Measurements from ENCODE around the gene GJC2.

The GJC2 gene

DNA sequence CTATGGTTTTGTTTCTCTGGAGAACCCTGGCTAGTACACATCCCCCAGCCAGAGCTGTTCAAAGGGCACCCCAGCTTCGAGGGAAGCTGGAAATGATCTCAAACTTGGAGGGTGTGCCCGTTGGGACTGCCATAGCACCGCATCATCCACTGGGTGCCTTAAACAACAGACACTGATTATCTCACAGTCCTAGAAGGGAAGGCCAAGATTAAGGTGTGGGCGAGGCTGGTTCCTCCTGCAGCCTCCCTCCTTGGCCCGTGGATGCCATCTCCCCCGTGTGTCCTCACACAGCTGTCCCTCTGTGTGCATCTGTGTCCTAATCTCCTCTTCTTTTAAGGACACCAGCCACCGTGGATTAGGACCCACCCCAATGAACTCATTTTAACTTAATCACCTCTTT lies 11.6 kb downstream of the GJC2 start:
- no peaks in the 10 kb centered on the region for H3K9me3 Mint-ChIP-seq
- TF ChIP-seq, protein P1, sequence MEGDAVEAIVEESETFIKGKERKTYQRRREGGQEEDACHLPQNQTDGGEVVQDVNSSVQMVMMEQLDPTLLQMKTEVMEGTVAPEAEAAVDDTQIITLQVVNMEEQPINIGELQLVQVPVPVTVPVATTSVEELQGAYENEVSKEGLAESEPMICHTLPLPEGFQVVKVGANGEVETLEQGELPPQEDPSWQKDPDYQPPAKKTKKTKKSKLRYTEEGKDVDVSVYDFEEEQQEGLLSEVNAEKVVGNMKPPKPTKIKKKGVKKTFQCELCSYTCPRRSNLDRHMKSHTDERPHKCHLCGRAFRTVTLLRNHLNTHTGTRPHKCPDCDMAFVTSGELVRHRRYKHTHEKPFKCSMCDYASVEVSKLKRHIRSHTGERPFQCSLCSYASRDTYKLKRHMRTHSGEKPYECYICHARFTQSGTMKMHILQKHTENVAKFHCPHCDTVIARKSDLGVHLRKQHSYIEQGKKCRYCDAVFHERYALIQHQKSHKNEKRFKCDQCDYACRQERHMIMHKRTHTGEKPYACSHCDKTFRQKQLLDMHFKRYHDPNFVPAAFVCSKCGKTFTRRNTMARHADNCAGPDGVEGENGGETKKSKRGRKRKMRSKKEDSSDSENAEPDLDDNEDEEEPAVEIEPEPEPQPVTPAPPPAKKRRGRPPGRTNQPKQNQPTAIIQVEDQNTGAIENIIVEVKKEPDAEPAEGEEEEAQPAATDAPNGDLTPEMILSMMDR (IDR thresholded peaks at IDR 0.05), result no peak
- H3K4me1 Mint-ChIP-seq, result peaks cover 27% of the 10 kb centered on the region
- no peak for DNase-seq
- no peak overlapping the region for H3K27ac Mint-ChIP-seq
- H3K27me3 Mint-ChIP-seq (ENCODE audit: low read depth, poor library complexity), result no peaks in the 10 kb centered on the region
- no peaks in the 10 kb centered on the region for H3K36me3 Mint-ChIP-seq (ENCODE audit: low read depth)
- no peak overlapping the region for H3K4me3 Mint-ChIP-seq

DNA sequence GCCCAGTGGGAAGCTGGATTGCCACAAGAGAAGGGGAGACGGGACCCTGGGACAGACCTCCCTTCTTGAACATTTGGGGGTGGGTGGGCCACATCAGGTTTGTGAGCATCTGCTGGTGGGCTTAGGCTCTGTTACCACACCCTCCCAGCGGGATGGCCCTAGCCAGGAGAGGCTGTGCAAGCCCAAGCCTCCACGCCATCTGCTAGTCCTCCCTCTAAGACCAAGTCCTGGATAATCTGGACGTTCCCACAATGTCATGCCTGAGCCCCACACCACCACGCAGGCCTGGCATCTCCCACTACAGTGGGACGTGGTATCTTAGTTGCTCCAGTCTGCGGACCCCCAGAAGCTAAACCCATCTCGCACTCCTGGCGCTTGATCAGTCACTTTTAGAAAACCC lies 12.1 kb downstream of the GJC2 start:
- TF ChIP-seq, protein P1 (IDR thresholded peaks at IDR 0.05), result no peak
- Mint-ChIP-seq H3K27me3 (ENCODE audit: low read depth, poor library complexity) (no peaks in the 10 kb centered on the region), H3K4me3 (no peak overlapping the region), H3K9me3 (no peaks in the 10 kb centered on the region), H3K4me1 (peaks cover 31% of the 10 kb centered on the region), H3K36me3 (ENCODE audit: low read depth) (no peaks in the 10 kb centered on the region), H3K27ac (no peak overlapping the region)
- no peak for DNase-seq

DNA sequence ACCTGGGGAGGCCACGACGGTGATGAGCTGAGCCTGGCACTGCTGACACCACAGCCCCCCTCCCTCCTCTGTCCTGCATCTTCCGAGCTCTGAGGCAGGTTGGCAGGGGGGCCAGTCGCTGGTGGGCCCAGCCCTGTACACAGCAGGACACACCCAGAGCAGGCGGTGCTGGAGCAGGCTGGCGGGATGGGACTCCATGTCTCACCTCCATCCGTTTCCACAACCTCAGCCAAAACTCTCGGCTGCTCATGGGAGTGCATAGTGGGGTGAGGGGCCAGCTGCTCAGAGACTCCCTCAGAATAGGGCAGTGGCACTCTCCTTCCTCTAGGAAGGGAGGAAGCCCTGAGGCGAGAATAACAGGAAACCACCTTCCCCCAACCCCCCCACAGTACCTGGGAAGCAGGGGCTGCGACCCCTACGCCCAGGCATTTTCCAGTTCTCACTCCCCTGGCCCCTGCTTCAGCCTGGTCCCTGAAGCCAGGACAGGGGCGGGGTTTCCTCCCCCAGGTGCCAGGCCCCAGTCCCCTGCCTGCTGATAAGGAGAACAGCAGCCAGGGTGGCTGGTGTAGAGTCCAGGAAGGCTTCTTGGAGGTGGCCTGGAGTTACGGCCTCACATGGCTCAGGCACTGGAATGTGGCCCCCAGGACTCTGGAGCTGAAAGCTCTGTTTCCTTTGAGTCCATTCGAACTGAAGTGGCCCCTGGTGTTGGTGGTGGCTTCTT lies 12.7 kb downstream of the GJC2 start:
- no peak overlapping the region for H3K4me3 Mint-ChIP-seq
- H3K36me3 Mint-ChIP-seq (ENCODE audit: low read depth), result no peaks in the 10 kb centered on the region
- peaks cover 33% of the 10 kb centered on the region for H3K4me1 Mint-ChIP-seq
- TF ChIP-seq, protein P1 (IDR thresholded peaks at IDR 0.05), result no peak
- no peaks in the 10 kb centered on the region for H3K27me3 Mint-ChIP-seq (ENCODE audit: low read depth, poor library complexity)
- no peak for DNase-seq
- no peaks in the 10 kb centered on the region for H3K9me3 Mint-ChIP-seq
- no peak overlapping the region for H3K27ac Mint-ChIP-seq

DNA sequence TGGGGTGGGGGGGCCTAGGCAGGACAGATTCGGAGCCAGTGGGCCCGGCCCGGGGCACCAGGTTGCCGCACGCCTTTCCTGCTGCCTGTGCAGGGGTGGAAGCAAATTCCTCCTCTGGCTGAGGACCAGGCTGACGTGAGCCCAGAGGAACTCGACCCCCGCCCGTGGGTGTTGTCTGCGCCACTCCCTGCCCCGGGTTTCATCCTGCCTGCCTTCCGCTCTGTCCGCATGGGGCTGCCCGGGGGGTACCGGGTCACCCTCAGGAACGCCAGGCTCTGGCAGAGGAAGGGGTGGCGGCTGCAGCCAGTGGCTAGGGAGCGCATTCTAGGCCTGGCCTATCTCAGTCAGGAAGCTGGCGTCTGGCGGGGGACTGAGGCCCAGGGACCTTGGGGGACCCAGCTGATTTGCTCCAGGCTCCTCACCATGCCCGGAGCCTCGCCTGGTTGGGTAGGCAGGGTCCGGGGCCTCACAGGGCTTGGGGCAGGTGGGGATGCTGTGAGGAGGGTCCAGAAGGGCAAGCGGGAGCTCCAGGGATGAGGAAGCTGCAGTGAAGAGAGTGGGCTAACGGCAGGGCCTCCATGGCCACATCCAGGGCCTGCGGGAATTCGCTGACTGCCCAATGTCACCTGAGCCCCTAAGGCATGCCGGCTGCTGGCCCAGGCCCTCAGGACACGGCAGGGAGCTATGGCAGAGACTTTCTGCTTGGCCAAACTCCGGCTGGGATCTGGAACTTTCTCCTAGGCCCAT lies 13.4 kb downstream of the GJC2 start:
- H3K4me3 Mint-ChIP-seq, result no peak overlapping the region
- H3K27ac Mint-ChIP-seq, result no peak overlapping the region

DNA sequence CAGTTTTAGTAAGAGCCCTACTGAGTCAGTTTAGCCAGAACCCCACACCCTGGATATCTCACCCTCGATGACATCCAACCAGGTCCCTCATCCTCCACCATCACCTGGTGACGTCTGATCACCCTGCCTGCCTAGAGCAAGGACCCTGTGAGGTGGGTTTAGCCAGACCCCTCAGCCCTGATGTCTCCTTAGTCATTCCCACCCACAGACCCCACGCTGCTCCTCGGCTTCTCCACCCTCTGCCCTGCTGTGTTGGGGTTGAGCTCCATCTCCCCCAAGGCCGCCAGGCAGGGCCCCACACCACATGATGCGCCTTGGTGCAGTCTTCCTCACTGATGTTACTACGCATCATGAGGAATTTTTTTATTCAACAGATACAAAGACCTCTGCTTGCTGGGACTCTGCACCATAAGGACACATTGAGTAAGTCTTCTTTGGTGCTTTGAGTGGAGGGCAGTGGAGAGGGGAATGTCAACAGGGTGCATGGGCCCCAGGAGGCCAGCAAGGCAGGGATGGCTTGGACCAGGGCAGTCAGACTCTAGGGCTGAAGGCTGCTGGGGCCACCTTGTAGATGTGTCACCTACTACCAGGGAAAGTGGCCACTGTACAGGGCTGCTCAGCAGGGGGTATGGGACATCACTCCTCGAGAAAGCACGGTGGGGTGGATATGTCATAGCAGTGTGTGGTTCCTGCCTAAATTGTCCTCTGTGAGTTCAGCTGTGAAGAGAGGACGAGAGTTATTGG lies 14.2 kb downstream of the GJC2 start:
- Mint-ChIP-seq H3K4me3 (peak overlapping the region; percentile 90), H3K36me3 (ENCODE audit: low read depth) (no peaks in the 10 kb centered on the region), H3K27me3 (ENCODE audit: low read depth, poor library complexity) (no peaks in the 10 kb centered on the region), H3K4me1 (peaks cover 39% of the 10 kb centered on the region), H3K27ac (no peak overlapping the region), H3K9me3 (no peaks in the 10 kb centered on the region)
- no peak for DNase-seq
- TF ChIP-seq, protein P1 (IDR thresholded peaks at IDR 0.05), result no peak

More for the DNA sequence above, 13.4 kb downstream of the GJC2 start:
- TF ChIP-seq, protein P1 (IDR thresholded peaks at IDR 0.05), result no peak
- H3K27me3 Mint-ChIP-seq (ENCODE audit: low read depth, poor library complexity), result no peaks in the 10 kb centered on the region
- peaks cover 39% of the 10 kb centered on the region for H3K4me1 Mint-ChIP-seq
- DNase-seq, result no peak
- no peaks in the 10 kb centered on the region for H3K9me3 Mint-ChIP-seq
- no peaks in the 10 kb centered on the region for H3K36me3 Mint-ChIP-seq (ENCODE audit: low read depth)

Measured in nephron progenitor cell (in vitro differentiated cells).